Vagina (tissue), 2 donors: ENCODE data around the gene PPP3R1.

ENCODE experiments used
- POLR2A ChIP-seq, 2 donors: fragments of 450-650 bp; IDR thresholded peaks; one replicate each; pipeline ENCODE4 v1.6.1; 2017; ENCODE audit warnings: antibody characterized with exemption in 2 of 2, mild to moderate bottlenecking in 2 of 2, moderate library complexity in 2 of 2
- POLR2AphosphoS5 ChIP-seq, 2 donors: sonication (generic); formaldehyde crosslinking; IDR thresholded peaks; one replicate each; pipeline ENCODE4 v1.9.0; 2017; ENCODE audit warnings: antibody characterized with exemption in 2 of 2, mild to moderate bottlenecking in 2 of 2, low read depth in 1 of 2; ENCODE audit not compliant: insufficient read depth in 1 of 2
- TF ChIP-seq, protein P1 (sequence below), 3 experiments: fragments of 450-650 bp in 2 of 3; fragments of 200-600 bp in 1 of 3; sonication (generic) in 1 of 3; IDR thresholded peaks; one replicate each; pipeline ENCODE4 v1.5.1; 2017 to 2019; ENCODE audit warnings: antibody characterized with exemption in 3 of 3, mild to moderate bottlenecking in 2 of 3, moderate library complexity in 2 of 3

DNA sequence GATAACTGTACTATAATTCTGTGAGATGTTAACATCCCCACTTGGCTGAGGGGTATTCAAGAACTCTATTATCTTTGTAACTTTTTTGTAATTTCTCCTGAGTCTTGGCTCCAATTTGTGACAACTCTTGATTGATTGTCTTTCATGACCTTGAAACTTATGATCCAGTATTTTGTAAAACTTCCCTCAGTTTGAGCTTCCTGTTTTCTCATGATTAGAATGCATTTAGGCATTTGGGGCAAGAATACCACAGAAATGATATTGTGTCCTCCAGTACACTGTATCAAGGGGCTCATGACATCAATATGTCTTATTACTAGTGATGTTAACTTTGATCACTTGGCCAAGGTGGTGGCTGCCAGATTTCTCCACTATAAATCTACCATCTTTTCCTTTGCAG, 57.2 kb downstream of the PPP3R1 start:
- TF ChIP-seq, protein P1, sequence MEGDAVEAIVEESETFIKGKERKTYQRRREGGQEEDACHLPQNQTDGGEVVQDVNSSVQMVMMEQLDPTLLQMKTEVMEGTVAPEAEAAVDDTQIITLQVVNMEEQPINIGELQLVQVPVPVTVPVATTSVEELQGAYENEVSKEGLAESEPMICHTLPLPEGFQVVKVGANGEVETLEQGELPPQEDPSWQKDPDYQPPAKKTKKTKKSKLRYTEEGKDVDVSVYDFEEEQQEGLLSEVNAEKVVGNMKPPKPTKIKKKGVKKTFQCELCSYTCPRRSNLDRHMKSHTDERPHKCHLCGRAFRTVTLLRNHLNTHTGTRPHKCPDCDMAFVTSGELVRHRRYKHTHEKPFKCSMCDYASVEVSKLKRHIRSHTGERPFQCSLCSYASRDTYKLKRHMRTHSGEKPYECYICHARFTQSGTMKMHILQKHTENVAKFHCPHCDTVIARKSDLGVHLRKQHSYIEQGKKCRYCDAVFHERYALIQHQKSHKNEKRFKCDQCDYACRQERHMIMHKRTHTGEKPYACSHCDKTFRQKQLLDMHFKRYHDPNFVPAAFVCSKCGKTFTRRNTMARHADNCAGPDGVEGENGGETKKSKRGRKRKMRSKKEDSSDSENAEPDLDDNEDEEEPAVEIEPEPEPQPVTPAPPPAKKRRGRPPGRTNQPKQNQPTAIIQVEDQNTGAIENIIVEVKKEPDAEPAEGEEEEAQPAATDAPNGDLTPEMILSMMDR (IDR thresholded peaks at IDR 0.05) = no peak
- TF ChIP-seq POLR2A (IDR thresholded peaks at IDR 0.05) (no peak), POLR2AphosphoS5 (IDR thresholded peaks at IDR 0.05; ENCODE audit: insufficient read depth in 1 of 2, low read depth in 1 of 2) (no peak)
